CD14-positive monocyte (primary cell): ENCODE results near the gene SLMAP. TPM values are rescaled to one million over a fixed set of nuclear protein-coding genes. Genes with fewer than 3 reads are reported as not detected.
A peak's percentile ranks its signal among the peaks of the same experiment; 100 is the strongest.

Source experiments
- DNase-seq, 3 donors: peaks; one replicate each; pipeline ENCODE4 v3.0.0-alpha.2; 2011 to 2022
- H2AFZ ChIP-seq: 2 replicates; pipeline ENCODE4 v1.6.0; 2012; ENCODE audit warnings: mild to moderate bottlenecking, low read depth, low read length, inconsistent platforms; ENCODE audit not compliant: insufficient read depth, poor library complexity, severe bottlenecking
- H3K27ac ChIP-seq, 2 donors: 1 replicate in 1 of 2; 2 replicates in 1 of 2; pipeline ENCODE4 v1.5.1; 2012 to 2013; ENCODE audit warnings: low read length in 2 of 2, control low read depth in 1 of 2, inconsistent platforms in 1 of 2, low read depth in 1 of 2, mild to moderate bottlenecking in 1 of 2
- H3K27me3 ChIP-seq, 2 donors: one replicate each; pipeline versions ENCODE4 v1.6.0 to v1.6.1; 2011 to 2013; ENCODE audit warnings: low read length in 2 of 2; ENCODE audit not compliant: control insufficient read depth in 2 of 2, insufficient read depth in 2 of 2
- H3K36me3 ChIP-seq, 2 donors: replicated peaks in 1 of 2; 1 replicate in 1 of 2; 2 replicates in 1 of 2; pipeline versions ENCODE4 v1.5.1 to v1.6.1; 2012 to 2013; ENCODE audit warnings: low read length in 2 of 2, control low read depth in 1 of 2, inconsistent platforms in 1 of 2, mild to moderate bottlenecking in 1 of 2; ENCODE audit not compliant: insufficient read depth in 2 of 2, control insufficient read depth in 1 of 2
- H3K4me1 ChIP-seq, 2 donors: 1 replicate in 1 of 2; 2 replicates in 1 of 2; pipeline versions ENCODE4 v1.5.1 to v1.6.1; 2012 to 2013; ENCODE audit warnings: low read length in 2 of 2, control low read depth in 1 of 2, inconsistent platforms in 1 of 2, mild to moderate bottlenecking in 1 of 2, moderate library complexity in 1 of 2; ENCODE audit not compliant: insufficient read depth in 2 of 2, control insufficient read depth in 1 of 2
- H3K4me2 ChIP-seq: replicated peaks from 2 replicates; pipeline ENCODE3; 2012; ENCODE audit warnings: low read length, moderate library complexity, mild to moderate bottlenecking; ENCODE audit not compliant: poor library complexity, severe bottlenecking; ENCODE audit errors: extremely low read depth
- H3K4me3 ChIP-seq, 3 experiments: fragments of 200-600 bp in 1 of 3; sonication (generic) in 1 of 3; replicated peaks in 1 of 3; 1 replicate in 2 of 3; 2 replicates in 1 of 3; pipeline ENCODE4 v1.5.1; 2011 to 2013; ENCODE audit warnings: low read length in 3 of 3, mild to moderate bottlenecking in 3 of 3, control low read depth in 2 of 3, low read depth in 2 of 3, inconsistent platforms in 1 of 3, moderate library complexity in 1 of 3
- H3K79me2 ChIP-seq: 2 replicates; pipeline ENCODE4 v1.6.0; 2012; ENCODE audit warnings: mild to moderate bottlenecking, control low read depth, inconsistent platforms, low read length, moderate library complexity; ENCODE audit not compliant: insufficient read depth
- H3K9ac ChIP-seq: 2 replicates; pipeline ENCODE4 v1.6.0; 2017; ENCODE audit warnings: low read length, mild to moderate bottlenecking; ENCODE audit not compliant: insufficient read depth, poor library complexity, severe bottlenecking
- H3K9me3 ChIP-seq, 2 donors: replicated peaks in 1 of 2; 1 replicate in 1 of 2; 2 replicates in 1 of 2; pipeline versions ENCODE4 v1.5.1 to v1.6.1; 2012 to 2013; ENCODE audit warnings: low read length in 2 of 2, control low read depth in 1 of 2; ENCODE audit not compliant: control insufficient read depth in 1 of 2, insufficient read depth in 1 of 2
- H4K20me1 ChIP-seq: 2 replicates; pipeline ENCODE4 v1.6.0; 2012; ENCODE audit warnings: mild to moderate bottlenecking, low read length, control low read depth, moderate library complexity; ENCODE audit not compliant: insufficient read depth
- H3K27ac Mint-ChIP-seq, 7 donors: one replicate each; pipeline ENCODE4 v1.8.0; 2020; ENCODE audit warnings: mild to moderate bottlenecking in 7 of 7, mixed read lengths in 7 of 7, moderate library complexity in 6 of 7, inconsistent platforms in 2 of 7
- H3K27me3 Mint-ChIP-seq, 3 donors: one replicate each; pipeline ENCODE4 v1.8.0; 2021 to 2022; ENCODE audit warnings: low read depth in 3 of 3, mild to moderate bottlenecking in 3 of 3, mixed read lengths in 3 of 3, moderate library complexity in 3 of 3, inconsistent platforms in 1 of 3
- H3K36me3 Mint-ChIP-seq, 2 donors: one replicate each; pipeline ENCODE4 v1.8.0; 2020; ENCODE audit warnings: mixed read lengths in 2 of 2, inconsistent platforms in 1 of 2, mild to moderate bottlenecking in 1 of 2
- H3K4me1 Mint-ChIP-seq: one replicate; pipeline ENCODE4 v1.8.0; 2020; ENCODE audit warnings: mild to moderate bottlenecking, mixed read lengths
- H3K4me3 Mint-ChIP-seq, 2 donors: one replicate each; pipeline ENCODE4 v1.8.0; 2020; ENCODE audit warnings: mild to moderate bottlenecking in 2 of 2, mixed read lengths in 2 of 2, moderate library complexity in 1 of 2
- H3K9me3 Mint-ChIP-seq, 7 donors: one replicate each; pipeline ENCODE4 v1.8.0; 2020 to 2022; ENCODE audit warnings: mixed read lengths in 7 of 7, mild to moderate bottlenecking in 6 of 7, moderate library complexity in 6 of 7, inconsistent platforms in 2 of 7
- CTCF ChIP-seq: fragments of 200-600 bp; IDR thresholded peaks from one replicate; pipeline ENCODE4 v1.8.0; 2022; ENCODE audit warnings: antibody characterized with exemption, mild to moderate bottlenecking
- WGBS: methylation state at CpG from one replicate; pipeline ENCODE4 v1.1.5; 2013; ENCODE audit warnings: missing lambda C conversion rate; ENCODE audit not compliant: insufficient coverage; 5-methylcytosine and 5-hydroxymethylcytosine counted together
- intact Hi-C, 2 donors: fragments of 100-400 bp; cut with micrococcal nuclease; formaldehyde crosslinking; loops; one replicate each; pipeline versions ENCODE4 v1.15.0 to v1.15.1; 2023
- polyA plus RNA-seq, 3 donors: library from polyadenylated mRNA; depleted of rRNA in 1 of 3; unstranded in 2 of 3; stranded (reverse) in 1 of 3; fragments of 300-500 nt in 2 of 3; fragments of >200 nt in 1 of 3; fragmentation: Illumina TruSeq in 2 of 3; gene quantifications; 1 replicate in 2 of 3; 2 replicates in 1 of 3; pipeline ENCODE4 v1.2.3, GENCODE V29; 2012 to 2021

Gene SLMAP
- polyA plus RNA-seq, 3 donors, result 12.3 to 17.6 (median 16.1) TPM

- H3K36me3 ChIP-seq, result peaks cover 28 to 70% of the 10 kb centered on the region in 2 donors
- no peaks in the 10 kb centered on the region for H3K9me3 ChIP-seq
- H3K4me3 Mint-ChIP-seq, result no peak overlapping the region
- no peaks in the 10 kb centered on the region for H3K27me3 ChIP-seq
- H3K27me3 Mint-ChIP-seq, result no peaks in the 10 kb centered on the region
- H3K4me1 Mint-ChIP-seq, result no peaks in the 10 kb centered on the region
- no peak overlapping the region for H3K9ac ChIP-seq
- peaks cover 62 to 69% of the 10 kb centered on the region in 2 donors for H3K36me3 Mint-ChIP-seq
- 100% methylated on average over 1 of the region's 3 CpGs for WGBS
- H3K9me3 Mint-ChIP-seq, result no peaks in the 10 kb centered on the region
- no peak overlapping the region for H2AFZ ChIP-seq
- H3K4me3 ChIP-seq, result no peak overlapping the region
- no peak for DNase-seq
- intact Hi-C loops, result no loop called here
- no peaks in the 10 kb centered on the region for H4K20me1 ChIP-seq
- TF ChIP-seq CTCF, result no peak
- H3K27ac Mint-ChIP-seq, result no peak overlapping the region
- H3K4me1 ChIP-seq, result no peaks in the 10 kb centered on the region
- H3K27ac ChIP-seq, result no peak overlapping the region
- H3K4me2 ChIP-seq, result no peak overlapping the region
- H3K79me2 ChIP-seq, result no peaks in the 10 kb centered on the region
Observed at GRCh38 chr3:57903124-57903890, 147.2 kb downstream of the SLMAP start.

GRCh38 chr3:57910990-57911389, 154.9 kb downstream of the SLMAP start:
- H4K20me1 ChIP-seq, result no peaks in the 10 kb centered on the region
- intact Hi-C loops, result no loop called here

More at GRCh38 chr3:57910990-57911389, 154.9 kb downstream of the SLMAP start:
- Histone ChIP-seq H3K27ac (no peak overlapping the region), H3K9ac (no peak overlapping the region), H3K36me3 (peaks cover 58 to 87% of the 10 kb centered on the region in 2 donors), H3K4me3 (no peak overlapping the region), H3K4me2 (no peak overlapping the region), H2AFZ (no peak overlapping the region), H3K79me2 (no peaks in the 10 kb centered on the region), H3K27me3 (no peaks in the 10 kb centered on the region), H3K4me1 (no peaks in the 10 kb centered on the region), H3K9me3 (no peaks in the 10 kb centered on the region)
- Mint-ChIP-seq H3K27ac (no peak overlapping the region), H3K36me3 (peaks cover 63 to 82% of the 10 kb centered on the region in 2 donors), H3K27me3 (no peaks in the 10 kb centered on the region), H3K4me3 (no peak overlapping the region), H3K9me3 (no peaks in the 10 kb centered on the region), H3K4me1 (no peaks in the 10 kb centered on the region)
- TF ChIP-seq CTCF, result peak; percentile 21
- DNase-seq, result no peak
- 33% methylated on average over 1 of the region's 2 CpGs for WGBS
